ENCODE data around the gene ZNF618. TPM values are rescaled to one million over a fixed set of nuclear protein-coding genes. Genes with fewer than 3 reads are reported as not detected.

The ZNF618 gene
- total RNA-seq, 2 experiments from 2014 or later = not detected

- Histone ChIP-seq H3K9me3 (ENCODE audit: low read length) (no peaks in the 10 kb centered on the region), H3K4me1 (ENCODE audit: insufficient read depth, low read length, poor library complexity, severe bottlenecking) (no peaks in the 10 kb centered on the region), H3K9me2 (ENCODE audit: insufficient read depth, low read length) (no peaks in the 10 kb centered on the region), H3K79me2 (ENCODE audit: insufficient read depth, low read depth, low read length) (no peaks in the 10 kb centered on the region), H3K27ac (ENCODE audit: low read depth, low read length, poor library complexity, severe bottlenecking) (no peak overlapping the region), H3K36me3 (ENCODE audit: insufficient read depth, low read length) (no peaks in the 10 kb centered on the region), H3K4me3 (ENCODE audit: low read depth, low read length, poor library complexity, severe bottlenecking) (no peak overlapping the region), H2AFZ (ENCODE audit: low read length) (no peak overlapping the region), H4K20me1 (ENCODE audit: insufficient read depth, low read length) (no peaks in the 10 kb centered on the region), H3K4me2 (ENCODE audit: low read length) (no peak overlapping the region)
- BruUV-seq (replicated peaks) = no TSS peak
- no peak for TF ChIP-seq EZH2phosphoT487 (IDR thresholded peaks at IDR 0.05; ENCODE audit: borderline replicate concordance, low read depth, low read length)
- TF ChIP-seq CTCF (conservative IDR thresholded peaks at IDR 0.05; ENCODE audit: low read length) = no peak
- CTCF ChIA-PET (ENCODE audit: unreplicated experiment) = no interaction called here
- DNase-seq (ENCODE audit: low spot score) = no peak
- POLR2A ChIA-PET = no interaction called here
- intact Hi-C loops (cut with micrococcal nuclease; ENCODE audit: unreplicated experiment) = no loop called here
Measured at GRCh38 chr9:114086009-114086408, 209.9 kb downstream of the ZNF618 start.

GRCh38 chr9:114086607-114087006 is 210.5 kb downstream of the ZNF618 start:
- no peak overlapping the region for H3K4me2 ChIP-seq (ENCODE audit: low read length)
- intact Hi-C loops (cut with micrococcal nuclease; ENCODE audit: unreplicated experiment) = no loop called here
- POLR2A ChIA-PET = no interaction called here
- H3K36me3 ChIP-seq (ENCODE audit: insufficient read depth, low read length) = no peaks in the 10 kb centered on the region
- H3K79me2 ChIP-seq (ENCODE audit: insufficient read depth, low read depth, low read length) = no peaks in the 10 kb centered on the region
- no peak for DNase-seq (ENCODE audit: low spot score)
- no peaks in the 10 kb centered on the region for H4K20me1 ChIP-seq (ENCODE audit: insufficient read depth, low read length)
- no peak overlapping the region for H3K27ac ChIP-seq (ENCODE audit: low read depth, low read length, poor library complexity, severe bottlenecking)
- TF ChIP-seq CTCF (conservative IDR thresholded peaks at IDR 0.05; ENCODE audit: low read length) (no peak), EZH2phosphoT487 (IDR thresholded peaks at IDR 0.05; ENCODE audit: borderline replicate concordance, low read depth, low read length) (no peak)
- H3K4me1 ChIP-seq (ENCODE audit: insufficient read depth, low read length, poor library complexity, severe bottlenecking) = no peaks in the 10 kb centered on the region
- no TSS peak for BruUV-seq (replicated peaks)
- H3K4me3 ChIP-seq (ENCODE audit: low read depth, low read length, poor library complexity, severe bottlenecking) = no peak overlapping the region
- CTCF ChIA-PET (ENCODE audit: unreplicated experiment) = no interaction called here
- no peaks in the 10 kb centered on the region for H3K9me3 ChIP-seq (ENCODE audit: low read length)
- H3K9me2 ChIP-seq (ENCODE audit: insufficient read depth, low read length) = no peaks in the 10 kb centered on the region
- H2AFZ ChIP-seq (ENCODE audit: low read length) = no peak overlapping the region

GRCh38 chr9:114087721-114088120 is 211.6 kb downstream of the ZNF618 start:
- no peak for DNase-seq (ENCODE audit: low spot score)
- intact Hi-C loops (cut with micrococcal nuclease; ENCODE audit: unreplicated experiment) = no loop called here
- Histone ChIP-seq H3K9me3 (ENCODE audit: low read length) (no peaks in the 10 kb centered on the region), H3K4me1 (ENCODE audit: insufficient read depth, low read length, poor library complexity, severe bottlenecking) (no peaks in the 10 kb centered on the region), H2AFZ (ENCODE audit: low read length) (no peak overlapping the region), H3K4me2 (ENCODE audit: low read length) (no peak overlapping the region), H3K27ac (ENCODE audit: low read depth, low read length, poor library complexity, severe bottlenecking) (no peak overlapping the region), H4K20me1 (ENCODE audit: insufficient read depth, low read length) (no peaks in the 10 kb centered on the region), H3K79me2 (ENCODE audit: insufficient read depth, low read depth, low read length) (no peaks in the 10 kb centered on the region), H3K4me3 (ENCODE audit: low read depth, low read length, poor library complexity, severe bottlenecking) (no peak overlapping the region), H3K36me3 (ENCODE audit: insufficient read depth, low read length) (no peaks in the 10 kb centered on the region), H3K9me2 (ENCODE audit: insufficient read depth, low read length) (no peaks in the 10 kb centered on the region)
- TF ChIP-seq EZH2phosphoT487 (IDR thresholded peaks at IDR 0.05; ENCODE audit: borderline replicate concordance, low read depth, low read length) (no peak), CTCF (conservative IDR thresholded peaks at IDR 0.05; ENCODE audit: low read length) (no peak)
- no TSS peak for BruUV-seq (replicated peaks)
- ChIA-PET POLR2A (no interaction called here), CTCF (ENCODE audit: unreplicated experiment) (no interaction called here)
